Kidney epithelial cell (primary cell): Measurements from ENCODE around the gene POU2AF1. TPM values are rescaled to one million over a fixed set of nuclear protein-coding genes. Genes with fewer than 3 reads are reported as not detected.

ENCODE experiments used
- DNase-seq: peaks from one replicate; pipeline ENCODE4 v3.0.0-alpha.2; 2010; ENCODE audit warnings: low read depth
- H3K27me3 ChIP-seq: 2 replicates; pipeline ENCODE4 v1.6.0; 2011; ENCODE audit warnings: low read length; ENCODE audit not compliant: control insufficient read depth, insufficient read depth
- H3K36me3 ChIP-seq: 2 replicates; pipeline ENCODE4 v1.5.1; 2011; ENCODE audit warnings: low read length; ENCODE audit not compliant: control insufficient read depth, insufficient read depth
- H3K4me3 ChIP-seq: 2 replicates; pipeline ENCODE4 v1.5.1; 2011; ENCODE audit warnings: low read depth, mild to moderate bottlenecking, control low read depth, low read length
- CTCF ChIP-seq: IDR thresholded peaks from 2 replicates; pipeline ENCODE4 v1.5.1; 2011; ENCODE audit warnings: mild to moderate bottlenecking, moderate library complexity, low read length, control low read depth, inconsistent platforms; ENCODE audit not compliant: insufficient read depth, poor library complexity, severe bottlenecking
- total RNA-seq: library from RNA; depleted of rRNA; stranded (reverse); fragments of >200 nt; gene quantifications from 2 replicates; pipeline ENCODE4 v1.2.3, GENCODE V29; 2015

POU2AF1 gene
- total RNA-seq, 1 donor from 2014 or later = not detected

- TF ChIP-seq CTCF = no peak
- Histone ChIP-seq H3K4me3 (no peak overlapping the region), H3K27me3 (peaks cover 3% of the 10 kb centered on the region), H3K36me3 (no peaks in the 10 kb centered on the region)
- no peak for DNase-seq
Measured at GRCh38 chr11:111312076-111312475, 67.0 kb downstream of the POU2AF1 start.

- TF ChIP-seq CTCF = no peak
- H3K36me3 ChIP-seq = no peaks in the 10 kb centered on the region
- no peak for DNase-seq
- H3K27me3 ChIP-seq = peaks cover 3% of the 10 kb centered on the region
- no peak overlapping the region for H3K4me3 ChIP-seq
Measured at GRCh38 chr11:111310723-111311122, 68.4 kb downstream of the POU2AF1 start.

GRCh38 chr11:111310088-111310487, 69.0 kb downstream of the POU2AF1 start:
- no peak for TF ChIP-seq CTCF
- no peak for DNase-seq
- H3K36me3 ChIP-seq = no peaks in the 10 kb centered on the region
- no peak overlapping the region for H3K4me3 ChIP-seq
- H3K27me3 ChIP-seq = peaks cover 5% of the 10 kb centered on the region

GRCh38 chr11:111309215-111309915, 69.7 kb downstream of the POU2AF1 start:
- H3K4me3 ChIP-seq = no peak overlapping the region
- H3K27me3 ChIP-seq = peaks cover 5% of the 10 kb centered on the region
- no peak for DNase-seq
- TF ChIP-seq CTCF = no peak
- H3K36me3 ChIP-seq = no peaks in the 10 kb centered on the region

GRCh38 chr11:111308140-111308539, 70.9 kb downstream of the POU2AF1 start:
- no peak for TF ChIP-seq CTCF
- H3K4me3 ChIP-seq = no peak overlapping the region
- H3K36me3 ChIP-seq = no peaks in the 10 kb centered on the region
- no peak for DNase-seq
- peaks cover 5% of the 10 kb centered on the region for H3K27me3 ChIP-seq
